T follicular helper cell (primary cell): Measurements from ENCODE around the gene LRIT1.

Experiments used
- DNase-seq: peaks from one replicate; pipeline ENCODE4 v3.0.0-alpha.2; 2020; ENCODE audit warnings: low read depth

Gene LRIT1

GRCh38 chr10:84214612-84215235 is 26.6 kb downstream of the LRIT1 start:
- DNase-seq, result no peak

GRCh38 chr10:84214046-84214572 is 27.2 kb downstream of the LRIT1 start:
- DNase-seq, result no peak

- DNase-seq, result no peak
Observed at GRCh38 chr10:84213076-84213475, 28.3 kb downstream of the LRIT1 start.

GRCh38 chr10:84212014-84212413 is 29.3 kb downstream of the LRIT1 start:
- DNase-seq, result no peak

GRCh38 chr10:84211566-84211965 is 29.8 kb downstream of the LRIT1 start:
- no peak for DNase-seq

GRCh38 chr10:84208023-84208422 is 33.3 kb downstream of the LRIT1 start:
- DNase-seq, result no peak

- no peak for DNase-seq
Observed at GRCh38 chr10:84205853-84206525, 35.4 kb downstream of the LRIT1 start.

- DNase-seq, result peak; percentile 41
Observed at GRCh38 chr10:84205049-84205852, 36.1 kb downstream of the LRIT1 start.

- no peak for DNase-seq
Observed at GRCh38 chr10:84204610-84205009, 36.7 kb downstream of the LRIT1 start.

- no peak for DNase-seq
Observed at GRCh38 chr10:84204122-84204521, 37.2 kb downstream of the LRIT1 start.

- DNase-seq, result no peak
Observed at GRCh38 chr10:84202349-84202748, 39.0 kb downstream of the LRIT1 start.

GRCh38 chr10:84201682-84202081 is 39.7 kb downstream of the LRIT1 start:
- no peak for DNase-seq

GRCh38 chr10:84201244-84201606 is 40.1 kb downstream of the LRIT1 start:
- no peak for DNase-seq

GRCh38 chr10:84200537-84201243 is 40.7 kb downstream of the LRIT1 start:
- no peak for DNase-seq

- no peak for DNase-seq
Observed at GRCh38 chr10:84198206-84198915, 43.0 kb downstream of the LRIT1 start.

- DNase-seq, result no peak
Observed at GRCh38 chr10:84197643-84198042, 43.7 kb downstream of the LRIT1 start.

GRCh38 chr10:84196941-84197340 is 44.4 kb downstream of the LRIT1 start:
- DNase-seq, result no peak

GRCh38 chr10:84196083-84196482 is 45.3 kb downstream of the LRIT1 start:
- no peak for DNase-seq

- no peak for DNase-seq
Observed at GRCh38 chr10:84195044-84195830, 46.1 kb downstream of the LRIT1 start.

- no peak for DNase-seq
Observed at GRCh38 chr10:84194424-84195043, 46.8 kb downstream of the LRIT1 start, which contains the start of gene CDHR1. Gene CDHR1 (plus strand): TSS chr10:84194537. CDS start chr10:84194761, 224 bp downstream.
